Esophagus muscularis mucosa (tissue), 4 donors: ENCODE measurements around the gene MARK3. TPM values are rescaled to one million over a fixed set of nuclear protein-coding genes. Genes with fewer than 3 reads are reported as not detected.
A peak's percentile ranks its signal among the peaks of the same experiment; 100 is the strongest.

Experiments
- DNase-seq: peaks from one replicate; pipeline ENCODE4 v3.0.0-alpha.2; 2017; ENCODE audit errors: extremely low spot score
- H3K27ac ChIP-seq, 4 donors: fragments of 200-600 bp; sonication (generic); replicated peaks in 1 of 4; 1 replicate in 3 of 4; 2 replicates in 1 of 4; pipeline ENCODE4 v1.5.1; 2016 to 2019; ENCODE audit warnings: mild to moderate bottlenecking in 1 of 4
- H3K27me3 ChIP-seq, 4 donors: fragments of 200-600 bp; sonication (generic); one replicate each; pipeline versions ENCODE4 v1.5.1 to v1.6.0; 2016 to 2019
- H3K36me3 ChIP-seq, 4 donors: fragments of 200-600 bp; sonication (generic); one replicate each; pipeline ENCODE4 v1.5.1; 2016 to 2019
- H3K4me1 ChIP-seq, 4 donors: fragments of 200-600 bp; sonication (generic); one replicate each; pipeline ENCODE4 v1.5.1; 2016 to 2019
- H3K4me3 ChIP-seq, 4 donors: fragments of 200-600 bp; sonication (generic); 1 replicate in 2 of 4; 2 replicates in 2 of 4; pipeline ENCODE4 v1.5.1; 2016 to 2019; ENCODE audit warnings: mild to moderate bottlenecking in 4 of 4, moderate library complexity in 1 of 4
- H3K9me3 ChIP-seq, 4 donors: fragments of 200-600 bp; sonication (generic); 1 replicate in 3 of 4; 2 replicates in 1 of 4; pipeline ENCODE4 v1.5.1; 2016 to 2019
- CTCF ChIP-seq, 3 experiments: fragments of 200-600 bp in 2 of 3; fragments of 450-650 bp in 1 of 3; sonication (generic) in 2 of 3; IDR thresholded peaks; one replicate each; pipeline ENCODE4 v1.5.1; 2017 to 2019; ENCODE audit warnings: antibody characterized with exemption in 3 of 3, mild to moderate bottlenecking in 2 of 3, moderate library complexity in 1 of 3
- EP300 ChIP-seq: sonication (generic); formaldehyde crosslinking; IDR thresholded peaks from one replicate; pipeline ENCODE4 v1.6.1; 2017; ENCODE audit warnings: antibody characterized with exemption
- POLR2A ChIP-seq: fragments of 450-650 bp; IDR thresholded peaks from one replicate; pipeline ENCODE4 v1.6.1; 2017; ENCODE audit warnings: antibody characterized with exemption, moderate library complexity, mild to moderate bottlenecking, low read depth
- POLR2AphosphoS5 ChIP-seq, 2 donors: sonication (generic); formaldehyde crosslinking; IDR thresholded peaks; one replicate each; pipeline ENCODE4 v1.6.1; 2017; ENCODE audit warnings: antibody characterized with exemption in 2 of 2
- WGBS: methylation state at CpG from one replicate; pipeline ENCODE4 v1.1.5; 2018; 5-methylcytosine and 5-hydroxymethylcytosine counted together
- intact Hi-C: fragments of 100-400 bp; cut with DNase I; formaldehyde crosslinking; loops from one replicate; pipeline ENCODE4 v1.15.1; 2023
- total RNA-seq, 4 donors: library from RNA; depleted of rRNA; stranded (reverse); fragments of >200 nt; gene quantifications; one replicate each; pipeline versions ENCODE4 v1.1.0 to v1.2.1, GENCODE V29; 2016

Gene MARK3
- total RNA-seq, 4 donors from 2014 or later: 57.4 to 78.1 (median 68.1) TPM

GRCh38 chr14:103538291-103539055 is 153.3 kb downstream of the MARK3 start:
- Histone ChIP-seq H3K27ac (peak overlapping the region; percentile 93 to 97 (median 94)), H3K9me3 (no peaks in the 10 kb centered on the region), H3K27me3 (no peaks in the 10 kb centered on the region), H3K36me3 (peaks cover 0 to 25% (median 14%) of the 10 kb centered on the region in 4 donors), H3K4me1 (peaks cover 61 to 100% (median 99%) of the 10 kb centered on the region in 4 donors), H3K4me3 (no peak overlapping the region)
- intact Hi-C loops: no loop called here
- WGBS: 39% methylated on average over 15 of the region's 30 CpGs
- peak; percentile 50 to 62 for TF ChIP-seq POLR2AphosphoS5 (IDR thresholded peaks at IDR 0.05)
- TF ChIP-seq CTCF (IDR thresholded peaks at IDR 0.05): no peak
- DNase-seq: no peak

GRCh38 chr14:103539056-103539825 is 154.0 kb downstream of the MARK3 start:
- H3K9me3 ChIP-seq: no peaks in the 10 kb centered on the region
- WGBS: 74% methylated on average over 19 of the region's 28 CpGs
- H3K4me1 ChIP-seq: peaks cover 66 to 100% (median 99%) of the 10 kb centered on the region in 4 donors
- DNase-seq: no peak
- H3K36me3 ChIP-seq: peaks cover 0 to 20% (median 7%) of the 10 kb centered on the region in 4 donors
- H3K4me3 ChIP-seq: no peak overlapping the region
- H3K27me3 ChIP-seq: no peaks in the 10 kb centered on the region
- peak overlapping the region; percentile 93 to 97 (median 94) for H3K27ac ChIP-seq
- intact Hi-C loops: no loop called here
- TF ChIP-seq CTCF (IDR thresholded peaks at IDR 0.05) (no peak), EP300 (no peak), POLR2A (no peak)

GRCh38 chr14:103540821-103541708 is 155.8 kb downstream of the MARK3 start:
- Histone ChIP-seq H3K36me3 (peaks cover 0 to 6% (median 0%) of the 10 kb centered on the region in 4 donors), H3K27me3 (no peaks in the 10 kb centered on the region), H3K27ac (peak overlapping the region; percentile 93 to 97 (median 94)), H3K9me3 (no peaks in the 10 kb centered on the region), H3K4me1 (peaks cover 67 to 100% (median 99%) of the 10 kb centered on the region in 4 donors), H3K4me3 (no peak overlapping the region)
- no peak for DNase-seq
- 27% methylated on average over 4 of the region's 17 CpGs for WGBS
- intact Hi-C loops: no loop called here
- no peak for TF ChIP-seq EP300

GRCh38 chr14:103541709-103542604 is 156.7 kb downstream of the MARK3 start:
- Histone ChIP-seq H3K27me3 (no peaks in the 10 kb centered on the region), H3K36me3 (peaks cover 0 to 5% (median 0%) of the 10 kb centered on the region in 4 donors), H3K4me1 (peaks cover 74 to 100% (median 100%) of the 10 kb centered on the region in 4 donors), H3K27ac (peak overlapping the region; percentile 93 to 97 (median 94)), H3K9me3 (no peaks in the 10 kb centered on the region), H3K4me3 (peak overlapping the region in 3 of 4 donors; percentile 2 to 34 (median 4))
- 61% methylated on average over 14 of the region's 33 CpGs for WGBS
- intact Hi-C loops: no loop called here
- TF ChIP-seq POLR2A (no peak), EP300 (no peak), CTCF (IDR thresholded peaks at IDR 0.05) (peak in 2 of 3 experiments; percentile 16 to 45), POLR2AphosphoS5 (IDR thresholded peaks at IDR 0.05) (peak in 1 of 2 donors; percentile 23)
- no peak for DNase-seq
